ENCODE measurements around the gene DGKD. TPM values are rescaled to one million over a fixed set of nuclear protein-coding genes. Genes with fewer than 3 reads are reported as not detected.

Gene DGKD
- total RNA-seq, 1 donor from 2014 or later = 72.5 TPM

DNA sequence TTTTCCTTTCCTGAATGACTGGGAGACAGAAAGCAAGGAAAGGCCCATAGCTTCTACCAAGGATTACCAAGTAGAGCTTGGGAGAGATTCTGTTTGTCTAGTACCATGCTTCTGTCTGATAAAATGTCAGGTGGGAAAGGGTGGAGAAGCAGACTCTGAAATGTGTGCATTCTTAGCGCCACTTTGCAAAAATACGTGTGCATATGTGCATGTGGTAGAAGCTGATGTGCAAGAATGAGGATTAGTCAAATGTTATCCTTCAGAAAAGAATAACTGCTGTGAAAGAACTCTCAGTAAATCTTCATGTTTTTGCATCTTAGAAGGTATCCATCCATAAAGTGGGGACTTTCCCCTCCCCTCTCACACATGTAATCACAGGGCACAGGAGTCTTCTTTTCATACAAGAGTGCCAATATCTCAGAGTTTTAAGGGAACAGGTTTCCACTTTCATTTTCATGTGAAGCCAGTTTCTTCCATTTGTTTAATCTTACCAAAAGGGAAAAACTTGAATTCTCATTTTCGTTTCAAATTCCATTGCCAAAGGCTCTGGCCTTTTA, 15.4 kb upstream of the DGKD start:
- no peaks in the 10 kb centered on the region for H3K36me3 Mint-ChIP-seq
- peaks cover 33% of the 10 kb centered on the region for H3K27me3 Mint-ChIP-seq
- H3K27ac Mint-ChIP-seq = no peak overlapping the region
- no peaks in the 10 kb centered on the region for H3K4me1 Mint-ChIP-seq (ENCODE audit: unreplicated experiment)
- DNase-seq (ENCODE audit: extremely low spot score, unreplicated experiment) = no peak
- no peak overlapping the region for H3K4me3 Mint-ChIP-seq
- TF ChIP-seq, protein P1, sequence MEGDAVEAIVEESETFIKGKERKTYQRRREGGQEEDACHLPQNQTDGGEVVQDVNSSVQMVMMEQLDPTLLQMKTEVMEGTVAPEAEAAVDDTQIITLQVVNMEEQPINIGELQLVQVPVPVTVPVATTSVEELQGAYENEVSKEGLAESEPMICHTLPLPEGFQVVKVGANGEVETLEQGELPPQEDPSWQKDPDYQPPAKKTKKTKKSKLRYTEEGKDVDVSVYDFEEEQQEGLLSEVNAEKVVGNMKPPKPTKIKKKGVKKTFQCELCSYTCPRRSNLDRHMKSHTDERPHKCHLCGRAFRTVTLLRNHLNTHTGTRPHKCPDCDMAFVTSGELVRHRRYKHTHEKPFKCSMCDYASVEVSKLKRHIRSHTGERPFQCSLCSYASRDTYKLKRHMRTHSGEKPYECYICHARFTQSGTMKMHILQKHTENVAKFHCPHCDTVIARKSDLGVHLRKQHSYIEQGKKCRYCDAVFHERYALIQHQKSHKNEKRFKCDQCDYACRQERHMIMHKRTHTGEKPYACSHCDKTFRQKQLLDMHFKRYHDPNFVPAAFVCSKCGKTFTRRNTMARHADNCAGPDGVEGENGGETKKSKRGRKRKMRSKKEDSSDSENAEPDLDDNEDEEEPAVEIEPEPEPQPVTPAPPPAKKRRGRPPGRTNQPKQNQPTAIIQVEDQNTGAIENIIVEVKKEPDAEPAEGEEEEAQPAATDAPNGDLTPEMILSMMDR (conservative IDR thresholded peaks at IDR 0.05) = no peak
- no peaks in the 10 kb centered on the region for H3K9me3 Mint-ChIP-seq

- TF ChIP-seq, protein P1 (conservative IDR thresholded peaks at IDR 0.05) = no peak
- Mint-ChIP-seq H3K36me3 (no peaks in the 10 kb centered on the region), H3K4me3 (no peak overlapping the region), H3K27me3 (peaks cover 33% of the 10 kb centered on the region), H3K4me1 (ENCODE audit: unreplicated experiment) (no peaks in the 10 kb centered on the region), H3K27ac (no peak overlapping the region), H3K9me3 (no peaks in the 10 kb centered on the region)
- DNase-seq (ENCODE audit: extremely low spot score, unreplicated experiment) = no peak
These were observed 14.9 kb upstream of the DGKD start for GRCh38 chr2:233339427-233339826.

- Mint-ChIP-seq H3K27me3 (peaks cover 43% of the 10 kb centered on the region), H3K4me1 (ENCODE audit: unreplicated experiment) (no peaks in the 10 kb centered on the region), H3K4me3 (no peak overlapping the region), H3K27ac (no peak overlapping the region), H3K36me3 (no peaks in the 10 kb centered on the region), H3K9me3 (no peaks in the 10 kb centered on the region)
- TF ChIP-seq, protein P1 (conservative IDR thresholded peaks at IDR 0.05) = no peak
- no peak for DNase-seq (ENCODE audit: extremely low spot score, unreplicated experiment)
These were observed 13.0 kb upstream of the DGKD start for GRCh38 chr2:233341296-233341695.

- no peak overlapping the region for H3K27ac Mint-ChIP-seq
- H3K4me3 Mint-ChIP-seq = no peak overlapping the region
- no peaks in the 10 kb centered on the region for H3K4me1 Mint-ChIP-seq (ENCODE audit: unreplicated experiment)
- H3K27me3 Mint-ChIP-seq = peaks cover 46% of the 10 kb centered on the region
- no peaks in the 10 kb centered on the region for H3K9me3 Mint-ChIP-seq
- TF ChIP-seq, protein P1 (conservative IDR thresholded peaks at IDR 0.05) = no peak
- DNase-seq (ENCODE audit: extremely low spot score, unreplicated experiment) = no peak
- no peaks in the 10 kb centered on the region for H3K36me3 Mint-ChIP-seq
These were observed 12.0 kb upstream of the DGKD start for GRCh38 chr2:233342301-233342700.

DNA sequence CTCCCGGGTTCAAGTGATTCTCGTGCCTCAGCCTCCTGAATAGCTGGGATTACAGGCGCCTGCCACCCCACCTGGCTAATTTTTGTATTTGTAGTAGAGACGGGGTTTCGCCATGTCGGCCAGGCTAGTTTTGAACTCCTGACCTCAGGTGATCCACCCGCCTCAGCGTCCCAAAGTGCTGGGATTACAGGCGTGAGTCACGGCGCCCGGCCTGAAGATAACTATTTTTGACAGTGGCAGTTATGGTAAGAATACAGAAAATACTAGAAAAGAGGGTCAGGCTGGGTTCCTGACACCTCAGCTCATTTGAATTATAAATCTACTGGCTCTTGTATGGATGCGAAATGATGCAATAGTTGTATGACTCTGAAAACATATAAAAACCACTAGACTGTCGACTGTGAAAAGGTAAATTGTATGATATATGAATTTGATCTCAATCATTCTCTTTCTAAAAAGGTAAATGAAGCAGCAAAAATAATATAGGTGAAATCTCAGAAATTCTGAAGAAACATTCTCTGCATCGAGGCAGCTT, 11.1 kb upstream of the DGKD start:
- Mint-ChIP-seq H3K27ac (no peak overlapping the region), H3K4me3 (no peak overlapping the region), H3K36me3 (no peaks in the 10 kb centered on the region)

More for the DNA sequence above, 11.1 kb upstream of the DGKD start:
- Mint-ChIP-seq H3K9me3 (no peaks in the 10 kb centered on the region), H3K27me3 (peaks cover 49% of the 10 kb centered on the region), H3K4me1 (ENCODE audit: unreplicated experiment) (no peaks in the 10 kb centered on the region)
- no peak for DNase-seq (ENCODE audit: extremely low spot score, unreplicated experiment)
- TF ChIP-seq, protein P1 (conservative IDR thresholded peaks at IDR 0.05) = no peak
